ENCODE data around the gene SLC25A10. TPM values are rescaled to one million over a fixed set of nuclear protein-coding genes. Genes with fewer than 3 reads are reported as not detected.

SLC25A10 gene
- total and polyA plus RNA-seq, 2 of the 4 experiments (the other 2 are of a cell fraction), result 14.9 to 19.0 TPM

DNA sequence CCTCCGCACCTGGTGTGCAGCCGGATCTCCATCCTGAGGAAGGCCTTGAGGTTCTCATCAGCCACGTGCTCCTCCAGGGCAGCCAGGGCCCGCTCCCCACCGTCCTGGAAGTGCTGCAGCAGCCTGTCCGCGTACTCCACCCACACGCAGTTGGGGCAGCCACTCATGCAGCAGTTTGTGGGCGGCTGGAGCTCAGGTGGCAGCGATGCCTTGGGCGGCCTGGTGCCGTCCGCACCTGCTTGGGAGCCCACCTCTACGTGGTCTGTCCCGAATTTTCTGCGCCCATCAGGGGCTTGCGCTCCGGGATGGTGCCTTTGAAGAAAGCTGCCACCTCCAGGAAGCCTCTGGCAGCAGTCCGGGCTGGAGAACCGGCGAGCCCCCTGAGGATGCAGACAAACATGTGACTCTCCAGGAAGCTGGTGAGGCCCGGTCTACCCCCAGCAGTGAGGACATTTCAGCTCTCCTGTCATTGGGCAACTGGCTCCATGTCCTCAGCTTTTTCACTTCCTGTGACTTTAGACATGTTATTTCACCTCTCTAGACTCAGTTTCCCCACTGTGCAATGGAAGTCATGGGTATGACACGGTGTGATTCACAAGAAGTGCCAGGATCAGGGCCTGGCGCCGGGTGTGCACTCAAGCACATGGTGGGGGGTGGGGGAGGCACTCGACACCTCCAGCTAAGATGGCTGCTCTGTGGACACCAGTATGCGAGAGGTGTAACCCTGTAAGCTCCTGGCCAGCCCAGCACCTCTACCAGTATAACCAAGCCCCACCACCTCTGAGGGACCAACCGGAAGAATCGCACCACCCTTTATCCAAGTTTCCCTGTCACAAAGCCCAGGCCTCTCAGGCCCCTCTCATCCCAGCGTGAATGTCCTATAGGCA is 46.6 kb upstream of the SLC25A10 start:
- H3K14ac ChIP-seq (replicated peaks; ENCODE audit: low read depth, low read length), result peak overlapping the region; percentile 91
- H3K4me1 ChIP-seq (ENCODE audit: control insufficient read depth, insufficient read depth, low read length), result peaks cover 10% of the 10 kb centered on the region
- no peak for TF ChIP-seq CTCF (conservative IDR thresholded peaks at IDR 0.05; ENCODE audit: low read depth, low read length)
- no peak for TF ChIP-seq CEBPB (IDR thresholded peaks at IDR 0.05; ENCODE audit: low read depth, low read length)
- TF ChIP-seq MAZ (IDR thresholded peaks at IDR 0.05; ENCODE audit: borderline replicate concordance, low read depth, low read length), result no peak
- TF ChIP-seq RCOR1 (IDR thresholded peaks at IDR 0.05; ENCODE audit: insufficient replicate concordance, low read length), result no peak
- TF ChIP-seq RFX5 (IDR thresholded peaks at IDR 0.05; ENCODE audit: low read depth, low read length), result no peak
- no peak for TF ChIP-seq NFE2L2 (IDR thresholded peaks at IDR 0.05; ENCODE audit: low read depth, low read length)
- TF ChIP-seq SMC3 (IDR thresholded peaks at IDR 0.05; ENCODE audit: low read depth, low read length), result no peak
- no peak for TF ChIP-seq CHD1 (IDR thresholded peaks at IDR 0.05; ENCODE audit: low read depth, low read length)
- no peak for TF ChIP-seq ELK1 (IDR thresholded peaks at IDR 0.05; ENCODE audit: borderline replicate concordance, low read depth, low read length)
- no peak for TF ChIP-seq RAD21 (IDR thresholded peaks at IDR 0.05; ENCODE audit: low read length)
- no peak for TF ChIP-seq BHLHE40 (IDR thresholded peaks at IDR 0.05; ENCODE audit: low read depth, low read length)
- TF ChIP-seq MAFK (IDR thresholded peaks at IDR 0.05; ENCODE audit: low read depth, low read length), result no peak
- no peak overlapping the region; the same call in 1 of the 2 replicates for H3K18ac ChIP-seq (ENCODE audit: low read depth, low read length)
- no peak overlapping the region for H2BK15ac ChIP-seq (ENCODE audit: low read depth, low read length)
- H4K8ac ChIP-seq (ENCODE audit: low read depth in 2 of 2, low read length in 2 of 2), result peak overlapping the region; percentile 96 to 100
- WGBS, 2 experiments (ENCODE audit: extremely low coverage in 2 of 2, insufficient read length in 1 of 2), result 73% methylated on average over 22 of the region's 30 CpGs; no CpG with 5 or more reads in 1 of the 2 experiments
- H3K79me1 ChIP-seq (ENCODE audit: low read depth in 1 of 2, low read length in 2 of 2), result peaks cover 29 to 48% of the 10 kb centered on the region in 2 experiments
- peak overlapping the region; percentile 96 for H2AFZ ChIP-seq (replicated peaks; ENCODE audit: low read length, poor library complexity)
- H3K27ac ChIP-seq (ENCODE audit: insufficient read depth, low read length), result peak overlapping the region; percentile 79
- peaks cover 19% of the 10 kb centered on the region for H3K9me1 ChIP-seq (ENCODE audit: insufficient read depth, low read length)
- peak overlapping the region; percentile 98 for H2AK5ac ChIP-seq (ENCODE audit: low read depth, low read length)
- intact Hi-C loops (cut with micrococcal nuclease), result loop anchor here (1.0 kb wide), 1 partner anchor 28 kb away; the partner anchor contains the start of genes NPLOC4 and TSPAN10
- in situ Hi-C loops (cut with MboI; ENCODE audit: low sequenced_read_pairs), result no loop called here
- H2BK20ac ChIP-seq (ENCODE audit: low read depth, low read length), result no peak overlapping the region
- H4K20me1 ChIP-seq (ENCODE audit: insufficient read depth, low read length), result peaks cover 2% of the 10 kb centered on the region; the same call in 1 of the 2 replicates
- dilution Hi-C loops (cut with HindIII; ENCODE audit: low sequenced_read_pairs, unreplicated experiment), result no loop called here
- peak overlapping the region; percentile 87 for H3K23ac ChIP-seq (ENCODE audit: low read depth, low read length)
- no peak overlapping the region; the same call in 1 of the 2 replicates for H2BK120ac ChIP-seq (ENCODE audit: low read depth, low read length)
- peak overlapping the region; percentile 98 for H2AK9ac ChIP-seq (replicated peaks; ENCODE audit: low read depth, low read length, poor library complexity)
- TSS peak; percentile 52 for BruUV-seq (replicated peaks)
- no peaks in the 10 kb centered on the region for H3K9me3 ChIP-seq (ENCODE audit: control insufficient read depth, insufficient read depth, low read length)
- H4K5ac ChIP-seq (ENCODE audit: low read depth, low read length), result peak overlapping the region; percentile 66
- H2BK5ac ChIP-seq (ENCODE audit: low read depth, low read length, poor library complexity, severe bottlenecking), result peak overlapping the region; percentile 43
- peak; percentile 24 for ATAC-seq (ENCODE audit: low read depth)
- H3K9ac ChIP-seq (ENCODE audit: low read depth, low read length), result peak overlapping the region; percentile 84
- peaks cover 23% of the 10 kb centered on the region for H3K36me3 ChIP-seq (ENCODE audit: control insufficient read depth, insufficient read depth, low read length)
- CTCF ChIA-PET, result no interaction called here
- peak overlapping the region; percentile 89 for H4K91ac ChIP-seq (ENCODE audit: insufficient read depth, low read depth, low read length)
- H3K27me3 ChIP-seq (ENCODE audit: control insufficient read depth, insufficient read depth, low read length), result no peaks in the 10 kb centered on the region
- H3K4ac ChIP-seq (ENCODE audit: low read depth, low read length), result peak overlapping the region; percentile 91
- peak; percentile 6 for DNase-seq
- H3K56ac ChIP-seq (ENCODE audit: extremely low read depth, insufficient read depth, low read length), result peak overlapping the region; percentile 61
- POLR2A ChIA-PET (ENCODE audit: unreplicated experiment), result no interaction called here
- H3K4me3 ChIP-seq (ENCODE audit: insufficient read depth, low read depth, low read length), result peak overlapping the region; percentile 75
- H3K4me2 ChIP-seq (ENCODE audit: low read depth, low read length), result peak overlapping the region; percentile 90

Measured in IMR-90 (cell line).